Measurements from ENCODE around the gene REC8. TPM values are rescaled to one million over a fixed set of nuclear protein-coding genes. Genes with fewer than 3 reads are reported as not detected.

The REC8 gene
- total RNA-seq, 1 donor from 2014 or later, result 46.4 TPM

- peak overlapping the region; percentile 99 for H3K9ac ChIP-seq (ENCODE audit: low read length)
- peak overlapping the region; percentile 95 for H3K4me2 ChIP-seq (ENCODE audit: low read length)
- peaks cover 19% of the 10 kb centered on the region for H3K36me3 Mint-ChIP-seq (ENCODE audit: low read depth, unreplicated experiment)
- peaks cover 4% of the 10 kb centered on the region for H3K9me3 Mint-ChIP-seq (ENCODE audit: unreplicated experiment)
- peaks cover 19% of the 10 kb centered on the region for H3K4me1 Mint-ChIP-seq (ENCODE audit: low read depth, unreplicated experiment)
- peak overlapping the region; percentile 97 for H3K27ac ChIP-seq (ENCODE audit: low read depth, low read length)
- H3K79me2 ChIP-seq (ENCODE audit: insufficient read depth, low read length), result peaks cover 64% of the 10 kb centered on the region
- no peaks in the 10 kb centered on the region for H3K27me3 Mint-ChIP-seq (ENCODE audit: low read depth, unreplicated experiment)
- H3K27me3 ChIP-seq (ENCODE audit: insufficient read depth, low read length), result no peaks in the 10 kb centered on the region
- peaks cover 5% of the 10 kb centered on the region for H3K4me1 ChIP-seq (ENCODE audit: insufficient read depth, low read length)
- no peak for FAIRE-seq
- peaks cover 5% of the 10 kb centered on the region for H4K20me1 ChIP-seq (ENCODE audit: insufficient read depth, low read length)
- peak overlapping the region; percentile 93 for H2AFZ ChIP-seq (ENCODE audit: low read depth, low read length)
- peaks cover under 1% of the 10 kb centered on the region for H3K9me3 ChIP-seq (ENCODE audit: insufficient read depth, low read depth, low read length)
- DNase-seq (ENCODE audit: low read depth), result no peak
- H3K36me3 ChIP-seq (ENCODE audit: insufficient read depth, low read length), result peaks cover 18% of the 10 kb centered on the region
- peak overlapping the region; percentile 96 for H3K4me3 Mint-ChIP-seq (ENCODE audit: unreplicated experiment)
- H3K4me3 ChIP-seq (ENCODE audit: insufficient read depth, low read depth, low read length), result peak overlapping the region; percentile 69
- TF ChIP-seq EZH2 (IDR thresholded peaks at IDR 0.05; ENCODE audit: insufficient read depth, low read length) (no peak), CTCF (IDR thresholded peaks at IDR 0.05; ENCODE audit: insufficient read depth, low read depth, low read length) (no peak)
- H3K27ac Mint-ChIP-seq (ENCODE audit: unreplicated experiment), result peak overlapping the region; percentile 72
These were observed 22.9 kb downstream of the REC8 start for GRCh38 chr14:24194873-24195185.

- H3K4me3 ChIP-seq (ENCODE audit: insufficient read depth, low read depth, low read length), result peak within 1 kb of the TSS; percentile 69
- FAIRE-seq, result no peak
- peak within 1 kb of the TSS; percentile 94 for H3K27ac Mint-ChIP-seq (ENCODE audit: unreplicated experiment)
- H3K79me2 ChIP-seq (ENCODE audit: insufficient read depth, low read length), result peaks cover 61% of the 10 kb centered on the region
- H3K27me3 ChIP-seq (ENCODE audit: insufficient read depth, low read length), result no peaks in the 10 kb centered on the region
- H3K4me3 Mint-ChIP-seq (ENCODE audit: unreplicated experiment), result peak within 1 kb of the TSS; percentile 96
- TF ChIP-seq EZH2 (IDR thresholded peaks at IDR 0.05; ENCODE audit: insufficient read depth, low read length) (no peak), CTCF (IDR thresholded peaks at IDR 0.05; ENCODE audit: insufficient read depth, low read depth, low read length) (no peak)
- H3K4me1 ChIP-seq (ENCODE audit: insufficient read depth, low read length), result peaks cover 5% of the 10 kb centered on the region
- H3K9me3 Mint-ChIP-seq (ENCODE audit: unreplicated experiment), result peaks cover 4% of the 10 kb centered on the region
- peak within 1 kb of the TSS; percentile 93 for H2AFZ ChIP-seq (ENCODE audit: low read depth, low read length)
- H3K9me3 ChIP-seq (ENCODE audit: insufficient read depth, low read depth, low read length), result peaks cover 2% of the 10 kb centered on the region
- H3K36me3 ChIP-seq (ENCODE audit: insufficient read depth, low read length), result peaks cover 17% of the 10 kb centered on the region
- H3K36me3 Mint-ChIP-seq (ENCODE audit: low read depth, unreplicated experiment), result peaks cover 22% of the 10 kb centered on the region
- H3K4me1 Mint-ChIP-seq (ENCODE audit: low read depth, unreplicated experiment), result peaks cover 17% of the 10 kb centered on the region
- peak within 1 kb of the TSS; percentile 95 for H3K4me2 ChIP-seq (ENCODE audit: low read length)
- peak within 1 kb of the TSS; percentile 97 for H3K27ac ChIP-seq (ENCODE audit: low read depth, low read length)
- H3K27me3 Mint-ChIP-seq (ENCODE audit: low read depth, unreplicated experiment), result no peaks in the 10 kb centered on the region
- peaks cover 5% of the 10 kb centered on the region for H4K20me1 ChIP-seq (ENCODE audit: insufficient read depth, low read length)
- DNase-seq (ENCODE audit: low read depth), result peak; percentile 81
- peak within 1 kb of the TSS; percentile 99 for H3K9ac ChIP-seq (ENCODE audit: low read length)
These were observed 23.5 kb downstream of the REC8 start, which contains the start of gene TM9SF1 for GRCh38 chr14:24195186-24196070. Gene TM9SF1 (minus strand): TSS chr14:24195441. CDS start chr14:24195019, 422 bp downstream.
